Fibroblast of lung (primary cell): ENCODE results near the gene LRCH4. TPM values are rescaled to one million over a fixed set of nuclear protein-coding genes. Genes with fewer than 3 reads are reported as not detected.

Source experiments
- DNase-seq, 2 donors: peaks; one replicate each; pipeline versions ENCODE4 v3.0.0 to v3.0.0-alpha.2; 2010; ENCODE audit warnings: low read depth in 2 of 2
- H2AFZ ChIP-seq: 2 replicates; pipeline ENCODE4 v1.5.1; 2012; ENCODE audit warnings: low read length, control low read depth, inconsistent platforms
- H3K27ac ChIP-seq: 2 replicates; pipeline ENCODE4 v1.5.1; 2011; ENCODE audit warnings: low read length, control low read depth; ENCODE audit not compliant: insufficient read depth
- H3K27me3 ChIP-seq: 2 replicates; pipeline ENCODE4 v1.5.1; 2011; ENCODE audit warnings: mild to moderate bottlenecking, low read length; ENCODE audit not compliant: control insufficient read depth, insufficient read depth
- H3K36me3 ChIP-seq: 2 replicates; pipeline ENCODE4 v1.5.1; 2011; ENCODE audit warnings: low read length; ENCODE audit not compliant: control insufficient read depth, insufficient read depth
- H3K4me1 ChIP-seq: 2 replicates; pipeline ENCODE4 v1.5.1; 2011; ENCODE audit warnings: low read length; ENCODE audit not compliant: control insufficient read depth, insufficient read depth; ENCODE audit errors: extremely low read depth
- H3K4me2 ChIP-seq: 2 replicates; pipeline ENCODE4 v1.5.1; 2011; ENCODE audit warnings: low read length, control low read depth; ENCODE audit not compliant: insufficient read depth; ENCODE audit errors: extremely low read depth
- H3K4me3 ChIP-seq, 4 experiments: fragments of 200-600 bp in 1 of 4; sonication (generic) in 1 of 4; replicated peaks in 1 of 4; 2 replicates each; pipeline ENCODE4 v1.5.1; 2011 to 2016; ENCODE audit warnings: low read length in 4 of 4, low read depth in 3 of 4, mild to moderate bottlenecking in 3 of 4, control low read depth in 2 of 4, inconsistent platforms in 1 of 4, mixed read lengths in 1 of 4; ENCODE audit not compliant: insufficient read depth in 1 of 4; ENCODE audit errors: control extremely low read depth in 1 of 4
- H3K79me2 ChIP-seq: 2 replicates; pipeline ENCODE4 v1.5.1; 2012; ENCODE audit warnings: mild to moderate bottlenecking, low read length, inconsistent platforms; ENCODE audit not compliant: control insufficient read depth, insufficient read depth
- H3K9ac ChIP-seq: 2 replicates; pipeline ENCODE4 v1.5.1; 2011; ENCODE audit warnings: mild to moderate bottlenecking, low read length, control low read depth; ENCODE audit not compliant: insufficient read depth
- H3K9me3 ChIP-seq: 2 replicates; pipeline ENCODE4 v1.5.1; 2012; ENCODE audit warnings: low read depth, low read length; ENCODE audit not compliant: control insufficient read depth, insufficient read depth
- H4K20me1 ChIP-seq: 2 replicates; pipeline ENCODE4 v1.5.1; 2011; ENCODE audit warnings: low read length; ENCODE audit not compliant: control insufficient read depth, insufficient read depth; ENCODE audit errors: extremely low read depth
- CTCF ChIP-seq, 2 donors: IDR thresholded peaks in 1 of 2; conservative IDR thresholded peaks in 1 of 2; 1 replicate in 1 of 2; 2 replicates in 1 of 2; pipeline ENCODE4 v1.5.1; 2011 to 2012; ENCODE audit warnings: low read length in 2 of 2, control low read depth in 1 of 2, inconsistent platforms in 1 of 2, low read depth in 1 of 2, mild to moderate bottlenecking in 1 of 2
- EZH2 ChIP-seq: IDR thresholded peaks from 2 replicates; pipeline ENCODE4 v1.5.1; 2012; ENCODE audit warnings: low read length, control low read depth, mild to moderate bottlenecking; ENCODE audit errors: missing control alignments
- polyA plus RNA-seq, 2 donors: library from polyadenylated mRNA; depleted of rRNA in 1 of 2; stranded (reverse) in 1 of 2; unstranded in 1 of 2; fragments of >200 nt; gene quantifications; 2 replicates each; pipeline ENCODE4 v1.2.1, GENCODE V29; 2011 to 2012; ENCODE audit warnings: missing spikeins in 1 of 2
- total RNA-seq: library from RNA; depleted of rRNA; stranded (reverse); fragments of >200 nt; gene quantifications from 2 replicates; pipeline ENCODE4 v1.2.1, GENCODE V29; 2014

The LRCH4 gene
- total and polyA plus RNA-seq, 2 donors (not counting 1 experiment from before 2014, with no cell fraction given), result 7.3 to 11.6 TPM

GRCh38 chr7:100577507-100577906 lies 8.4 kb downstream of the LRCH4 start:
- Histone ChIP-seq H3K4me3 (no peak overlapping the region), H4K20me1 (no peaks in the 10 kb centered on the region), H3K27me3 (no peaks in the 10 kb centered on the region), H3K9me3 (no peaks in the 10 kb centered on the region), H3K9ac (no peak overlapping the region), H3K4me1 (no peaks in the 10 kb centered on the region), H3K36me3 (peaks cover 55% of the 10 kb centered on the region), H3K4me2 (no peak overlapping the region), H2AFZ (no peak overlapping the region), H3K79me2 (peaks cover 18% of the 10 kb centered on the region), H3K27ac (no peak overlapping the region)
- DNase-seq, result no peak
- TF ChIP-seq CTCF (conservative IDR thresholded peaks at IDR 0.05 in 1 of 2, IDR thresholded peaks at IDR 0.05 in 1 of 2; ENCODE audit: low read depth in 1 of 2, low read length in 2 of 2), result no peak
- TF ChIP-seq EZH2, result no peak

GRCh38 chr7:100577103-100577502 lies 8.8 kb downstream of the LRCH4 start:
- H2AFZ ChIP-seq, result no peak overlapping the region
- H3K9ac ChIP-seq, result no peak overlapping the region
- H3K27ac ChIP-seq, result no peak overlapping the region
- H3K79me2 ChIP-seq, result peaks cover 14% of the 10 kb centered on the region
- peaks cover 55% of the 10 kb centered on the region for H3K36me3 ChIP-seq
- H3K4me3 ChIP-seq, result no peak overlapping the region
- no peaks in the 10 kb centered on the region for H3K4me1 ChIP-seq
- H3K4me2 ChIP-seq, result no peak overlapping the region
- H4K20me1 ChIP-seq, result no peaks in the 10 kb centered on the region
- no peaks in the 10 kb centered on the region for H3K9me3 ChIP-seq
- TF ChIP-seq EZH2 (no peak), CTCF (conservative IDR thresholded peaks at IDR 0.05 in 1 of 2, IDR thresholded peaks at IDR 0.05 in 1 of 2; ENCODE audit: low read depth in 1 of 2, low read length in 2 of 2) (no peak)
- no peaks in the 10 kb centered on the region for H3K27me3 ChIP-seq
- DNase-seq, result no peak

- no peak overlapping the region for H2AFZ ChIP-seq
- peaks cover 8% of the 10 kb centered on the region for H3K79me2 ChIP-seq
- no peak for TF ChIP-seq CTCF (conservative IDR thresholded peaks at IDR 0.05 in 1 of 2, IDR thresholded peaks at IDR 0.05 in 1 of 2; ENCODE audit: low read depth in 1 of 2, low read length in 2 of 2)
- TF ChIP-seq EZH2, result no peak
- H3K27ac ChIP-seq, result no peak overlapping the region
- H3K9ac ChIP-seq, result no peak overlapping the region
- no peaks in the 10 kb centered on the region for H3K4me1 ChIP-seq
- no peak overlapping the region for H3K4me2 ChIP-seq
- no peak overlapping the region for H3K4me3 ChIP-seq
- peaks cover 50% of the 10 kb centered on the region for H3K36me3 ChIP-seq
- DNase-seq, result no peak
- no peaks in the 10 kb centered on the region for H3K27me3 ChIP-seq
- no peaks in the 10 kb centered on the region for H3K9me3 ChIP-seq
- H4K20me1 ChIP-seq, result no peaks in the 10 kb centered on the region
These were observed 9.4 kb downstream of the LRCH4 start for GRCh38 chr7:100576384-100576993.
